Midbrain (tissue), 1 donor: ENCODE data around the gene SHTN1.

ENCODE experiments used
- DNase-seq: peaks from one replicate; lab custom pipeline; 2025; lab: John Stamatoyannopoulos, UW

The SHTN1 gene

DNA sequence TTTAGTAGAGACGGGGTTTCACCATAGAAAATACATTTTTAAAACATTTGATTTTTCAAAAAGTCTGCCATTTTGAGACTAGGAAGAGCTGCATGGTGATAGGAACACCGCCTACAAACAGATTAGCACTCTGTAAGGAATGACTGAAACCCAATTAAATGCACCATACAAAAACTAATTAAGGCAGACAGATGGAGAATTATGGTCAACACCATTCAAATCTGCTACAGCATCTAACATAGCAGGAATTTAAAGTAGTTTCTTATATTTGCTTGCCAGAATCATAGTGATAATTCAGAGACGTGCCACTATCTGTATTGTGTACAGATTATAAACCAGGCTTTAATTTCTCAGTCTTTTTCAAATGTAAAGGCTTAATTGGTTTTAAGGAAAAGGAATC is 87.5 kb downstream of the SHTN1 start:
- DNase-seq, result no peak

DNA sequence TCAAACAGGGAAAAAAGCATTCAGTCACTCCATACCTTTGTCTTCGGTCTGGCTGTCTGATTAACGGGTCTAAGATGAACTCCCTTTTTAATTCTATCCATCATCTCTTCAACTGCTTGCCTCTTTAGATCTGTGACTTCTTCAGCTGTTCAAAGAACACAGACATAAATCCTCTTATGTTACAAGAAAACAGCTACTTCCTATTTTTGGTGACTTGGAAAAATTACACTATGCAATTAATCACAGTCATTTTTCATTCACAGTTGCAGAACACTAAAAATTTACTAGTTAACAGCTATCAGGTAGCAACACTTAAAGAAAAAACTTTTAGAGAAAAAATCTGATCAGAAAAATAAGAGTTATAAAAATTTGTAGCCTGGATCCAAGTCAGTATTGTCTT is 89.6 kb downstream of the SHTN1 start:
- no peak for DNase-seq

DNA sequence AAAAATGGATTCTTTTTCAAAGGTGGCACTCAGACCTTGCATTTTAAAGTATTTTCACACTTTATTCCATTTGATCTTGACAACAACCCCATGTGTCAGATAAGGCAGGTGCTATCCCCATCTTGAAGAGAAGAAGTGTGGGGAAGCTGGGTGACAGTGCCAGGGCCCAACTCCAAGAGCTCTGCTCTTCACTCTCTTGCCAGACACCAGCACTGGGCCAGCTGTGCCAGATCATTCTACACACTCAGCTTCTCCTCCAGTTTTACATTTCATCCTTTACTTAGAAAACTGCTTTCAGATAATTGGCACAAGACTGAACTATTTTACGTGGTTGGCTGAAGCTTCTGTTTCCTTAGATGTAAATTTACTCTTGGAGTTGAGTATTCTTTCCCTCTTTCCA is 91.3 kb downstream of the SHTN1 start:
- no peak for DNase-seq

DNA sequence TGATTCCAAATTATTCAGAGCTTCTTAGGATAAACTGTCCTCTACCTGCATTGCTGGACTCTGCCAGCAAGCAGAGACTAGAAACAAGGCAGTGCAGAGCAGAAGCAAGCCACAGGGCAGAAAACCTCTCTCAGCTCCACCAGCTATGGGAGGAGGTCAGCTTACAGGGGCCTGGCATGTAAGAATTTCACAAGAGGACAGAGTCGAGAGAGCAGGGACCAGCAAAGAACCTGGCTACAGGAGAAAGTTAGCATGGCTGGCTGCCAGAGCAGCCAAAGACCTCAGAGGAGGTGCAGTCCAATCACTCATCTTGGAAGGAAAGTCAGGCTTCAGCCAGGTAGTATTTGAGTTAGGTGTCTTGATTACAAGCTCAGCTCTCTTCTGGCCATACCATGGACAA is 92.8 kb downstream of the SHTN1 start:
- DNase-seq, result no peak

DNA sequence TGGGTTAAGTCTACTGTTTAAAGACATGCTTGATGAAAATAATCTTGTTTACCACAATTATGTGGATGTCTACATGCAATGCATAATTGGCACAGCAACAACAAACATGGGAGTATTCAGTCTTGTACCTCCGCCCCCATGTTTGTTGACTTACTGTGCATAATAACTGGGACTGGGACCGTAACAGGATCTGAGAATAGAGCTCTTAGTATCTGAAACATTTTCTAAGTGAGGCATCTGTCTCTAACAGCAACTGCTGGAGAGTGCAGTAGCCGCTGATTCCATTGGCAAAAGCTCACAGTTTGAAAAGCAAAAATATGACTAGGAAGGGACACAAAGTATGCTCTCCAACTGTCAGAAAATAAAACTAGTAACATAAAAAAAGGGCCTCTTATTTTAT is 94.1 kb downstream of the SHTN1 start:
- DNase-seq, result no peak

DNA sequence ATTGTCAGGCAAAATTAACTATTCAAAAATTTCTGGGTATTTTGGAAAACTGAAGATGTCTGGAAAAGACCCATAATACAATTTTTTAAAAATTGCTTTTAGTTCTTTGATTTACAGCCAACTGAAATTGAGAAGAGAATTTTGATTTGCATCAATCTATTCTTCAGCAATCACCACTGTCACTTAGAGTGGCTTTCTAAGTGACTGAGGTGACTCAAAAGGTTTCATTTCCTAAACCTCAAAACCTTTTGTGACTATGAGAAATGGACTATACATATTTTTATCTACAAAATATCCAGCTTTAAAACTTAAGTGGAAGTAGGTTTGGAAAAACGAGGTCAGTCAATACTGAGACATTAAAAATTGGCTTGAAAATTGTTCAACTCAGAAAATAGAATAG is 95.7 kb downstream of the SHTN1 start:
- DNase-seq, result no peak

DNA sequence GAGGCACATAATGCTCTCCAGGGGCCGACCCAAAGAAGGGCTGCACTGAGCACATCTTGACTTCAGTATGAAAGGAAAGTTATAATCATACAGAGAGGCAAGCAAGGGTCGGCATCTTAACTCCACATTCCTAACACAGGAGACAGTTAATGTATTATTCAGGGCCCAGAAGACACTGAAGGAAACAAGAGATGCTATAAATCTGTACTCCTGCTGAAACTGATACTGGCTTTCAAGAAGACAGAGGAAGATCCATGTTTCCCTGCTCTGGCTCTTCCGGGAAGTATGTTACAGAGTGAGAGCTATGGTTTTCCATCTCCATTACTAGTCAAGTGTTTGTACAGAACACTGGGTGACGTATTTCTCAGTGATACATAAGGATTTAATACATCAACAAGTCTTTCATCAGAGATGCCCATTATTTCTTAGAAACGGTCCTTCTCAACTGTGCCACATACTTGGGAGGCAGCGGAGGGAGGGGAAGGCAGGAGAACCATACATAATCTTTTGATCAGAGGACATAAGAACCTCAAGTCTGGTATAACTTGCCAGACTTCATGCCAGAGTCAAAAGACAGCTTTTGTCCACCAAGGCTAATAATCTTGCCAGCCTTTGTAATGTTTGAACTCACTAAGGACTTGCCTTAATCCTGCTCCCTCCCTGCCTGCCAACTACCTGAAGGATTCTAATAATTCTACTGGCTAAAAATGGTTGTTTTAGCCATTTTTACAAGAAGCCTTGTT is 97.6 kb downstream of the SHTN1 start:
- DNase-seq, result no peak

DNA sequence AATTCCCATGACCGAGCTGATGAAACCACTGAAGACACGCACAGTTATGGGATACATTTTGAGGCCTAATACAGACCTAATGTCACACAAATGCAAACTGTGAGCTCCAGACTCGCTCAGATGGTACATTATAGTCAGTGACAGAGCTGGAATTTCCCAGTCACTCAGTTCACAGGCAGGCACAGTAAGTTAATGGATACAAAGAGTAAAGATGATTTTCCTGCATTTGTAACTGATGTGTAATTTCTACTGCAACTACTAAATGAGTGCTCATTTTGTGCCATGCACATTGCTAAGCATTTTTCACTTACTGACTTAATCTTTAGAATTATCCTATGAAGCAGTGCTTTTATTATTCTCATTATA is 99.2 kb downstream of the SHTN1 start:
- DNase-seq, result no peak

DNA sequence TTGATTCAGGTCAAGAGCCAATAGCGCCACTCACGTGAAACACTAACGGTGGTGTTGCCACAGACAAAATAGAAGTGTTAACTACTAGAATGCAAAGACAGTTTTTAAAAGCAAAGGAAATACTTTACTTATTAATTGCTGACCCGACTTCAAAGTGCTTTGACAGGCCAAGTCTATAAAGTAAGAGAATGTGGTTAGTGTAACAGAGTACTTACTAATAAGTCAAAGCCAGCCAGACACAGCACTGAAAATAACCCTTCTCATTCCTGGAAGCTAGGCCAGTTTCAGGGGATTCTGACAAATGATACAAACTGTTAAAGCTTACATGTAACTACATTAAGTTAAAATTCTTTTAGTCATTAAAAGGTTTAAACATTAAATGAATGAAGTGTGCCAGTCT is 105.4 kb downstream of the SHTN1 start:
- no peak for DNase-seq

DNA sequence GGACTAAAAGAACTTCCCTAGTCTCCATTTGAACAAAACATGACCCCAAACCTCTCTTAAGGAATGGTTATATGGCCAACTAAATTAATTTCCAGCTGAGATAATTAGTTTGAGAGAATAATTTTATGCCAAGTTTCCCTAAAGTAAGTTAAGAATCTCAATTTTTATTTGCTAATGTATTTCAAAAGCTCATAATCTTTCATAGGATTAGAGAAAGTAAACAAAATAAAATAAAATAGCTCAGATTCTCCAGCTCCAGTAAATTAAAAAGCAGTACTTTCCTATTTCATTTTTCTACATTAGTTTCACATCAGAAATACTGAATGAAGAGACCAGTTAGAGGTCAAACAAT is 111.3 kb downstream of the SHTN1 start:
- no peak for DNase-seq

DNA sequence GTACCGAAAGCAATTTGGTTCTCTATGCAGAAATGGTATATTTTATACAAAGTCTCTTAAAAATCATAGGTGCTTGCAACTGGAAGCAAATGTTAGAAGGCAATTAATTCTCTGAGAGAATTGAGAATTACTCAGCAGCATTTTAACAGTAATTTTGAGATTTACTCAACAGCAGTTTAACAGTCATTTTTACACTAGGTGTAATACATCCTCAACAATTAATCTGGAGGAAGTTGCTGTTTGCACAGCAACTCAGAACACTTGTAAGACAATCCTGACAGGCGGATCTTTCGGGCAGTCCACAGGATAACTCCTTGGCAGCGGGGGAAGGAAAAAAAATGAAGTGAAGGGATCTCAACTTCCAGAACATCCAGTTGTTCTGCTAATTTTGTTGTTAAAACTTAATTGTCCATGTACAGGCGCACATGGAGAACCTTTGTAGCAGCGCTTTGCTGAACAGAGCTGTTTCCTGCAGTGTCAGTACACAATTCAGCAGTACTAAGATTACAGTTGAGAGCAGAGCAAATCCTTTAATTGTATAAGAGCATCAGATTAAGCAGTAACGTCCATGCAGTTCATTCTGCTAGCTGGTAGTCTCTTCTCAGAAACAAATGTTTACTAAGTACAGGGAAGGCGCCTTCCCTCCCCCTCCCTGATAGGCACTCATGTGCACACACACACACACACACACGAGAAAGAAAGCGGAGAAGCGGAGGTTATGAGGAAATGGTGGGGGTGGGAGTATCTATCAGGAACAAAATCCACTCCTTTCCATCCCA is 111.9 kb downstream of the SHTN1 start:
- DNase-seq, result no peak

DNA sequence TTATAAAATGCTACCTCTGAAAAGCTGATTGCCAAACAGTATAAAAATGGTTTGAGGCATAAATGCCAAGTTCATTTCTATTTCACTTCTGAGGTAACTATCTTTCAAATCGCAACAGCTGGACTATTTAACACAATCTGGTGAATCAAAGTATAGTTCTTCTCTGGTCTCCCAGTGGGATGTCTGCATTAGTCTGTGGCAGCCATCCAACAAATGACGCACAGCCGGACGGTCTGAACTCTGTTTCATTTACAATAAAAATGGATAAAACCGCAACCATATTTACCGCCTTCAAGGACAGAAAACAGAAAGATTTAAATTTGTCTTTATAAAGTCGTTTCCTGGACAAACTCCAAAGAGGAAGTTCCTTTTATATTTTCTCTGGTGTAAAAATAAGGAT is 113.8 kb downstream of the SHTN1 start:
- DNase-seq, result peak; percentile 17

DNA sequence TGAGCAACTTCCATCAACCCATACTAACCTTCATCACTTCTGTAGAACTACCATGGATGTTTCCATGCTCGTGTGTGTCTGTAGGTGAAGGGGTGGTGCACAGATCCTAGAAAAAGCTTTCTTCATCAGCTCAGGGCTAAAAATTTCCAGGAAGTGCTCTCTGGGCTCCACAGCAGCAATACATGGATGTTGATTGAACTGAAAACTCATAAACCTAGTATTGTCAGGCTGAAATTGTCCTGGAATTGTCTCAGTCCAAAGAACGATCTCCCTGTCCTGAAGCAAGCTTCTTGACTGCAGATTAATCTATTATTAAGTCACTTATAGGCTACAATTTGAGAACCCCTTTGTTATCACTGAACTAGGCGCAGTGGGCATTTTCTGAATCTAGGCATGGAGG is 115.9 kb downstream of the SHTN1 start:
- DNase-seq, result no peak

DNA sequence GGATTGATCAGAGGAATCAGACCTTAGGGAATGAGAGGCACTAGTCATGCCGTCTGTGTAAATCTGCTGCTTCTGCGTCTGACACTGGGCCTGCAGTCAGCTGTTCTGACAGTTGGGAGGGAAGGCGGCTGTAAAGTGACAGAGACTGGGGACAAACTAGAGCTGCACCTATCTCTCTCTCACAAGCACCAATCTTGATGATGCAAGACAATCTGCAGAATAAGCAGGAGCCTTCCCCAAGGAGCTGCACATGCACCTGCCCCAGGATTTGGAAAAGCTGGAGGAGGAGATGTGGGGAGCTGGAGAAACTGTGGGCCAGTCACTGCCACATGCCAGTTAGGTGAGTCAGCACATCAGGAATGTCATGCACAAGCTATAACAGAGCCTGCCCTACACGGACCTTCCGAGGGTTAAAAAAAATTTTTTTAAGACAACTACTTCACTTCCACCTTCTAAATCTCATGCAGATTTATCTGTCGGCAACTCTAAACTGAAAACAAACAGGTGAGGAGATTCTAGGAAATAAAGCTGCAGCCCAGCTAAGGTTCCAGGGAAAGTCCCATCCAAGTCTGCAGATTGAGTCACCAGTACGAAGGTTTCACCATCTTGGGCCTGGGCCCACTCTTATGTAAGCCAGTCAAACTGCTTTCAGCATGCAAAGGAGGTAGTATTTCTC is 116.5 kb downstream of the SHTN1 start:
- no peak for DNase-seq

DNA sequence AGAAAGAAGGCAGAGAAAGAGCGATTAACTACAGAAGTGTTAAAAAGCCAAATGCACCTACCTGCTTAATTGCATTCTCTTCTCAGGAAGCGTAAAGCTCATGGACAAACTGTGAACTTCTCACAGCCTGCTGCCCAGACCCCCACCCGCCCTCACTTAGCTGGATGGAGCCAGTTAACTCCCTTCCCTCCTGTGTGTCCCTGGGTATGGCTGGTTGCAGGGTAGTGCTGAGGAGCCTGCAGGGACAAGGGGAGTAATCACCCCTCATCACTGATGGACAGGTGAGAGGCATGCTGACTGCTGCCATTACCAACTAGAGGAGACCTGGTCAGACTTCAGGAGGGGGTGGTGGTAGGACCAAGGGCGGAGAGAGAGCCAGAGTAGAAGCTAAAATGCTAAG is 118.2 kb downstream of the SHTN1 start:
- no peak for DNase-seq

DNA sequence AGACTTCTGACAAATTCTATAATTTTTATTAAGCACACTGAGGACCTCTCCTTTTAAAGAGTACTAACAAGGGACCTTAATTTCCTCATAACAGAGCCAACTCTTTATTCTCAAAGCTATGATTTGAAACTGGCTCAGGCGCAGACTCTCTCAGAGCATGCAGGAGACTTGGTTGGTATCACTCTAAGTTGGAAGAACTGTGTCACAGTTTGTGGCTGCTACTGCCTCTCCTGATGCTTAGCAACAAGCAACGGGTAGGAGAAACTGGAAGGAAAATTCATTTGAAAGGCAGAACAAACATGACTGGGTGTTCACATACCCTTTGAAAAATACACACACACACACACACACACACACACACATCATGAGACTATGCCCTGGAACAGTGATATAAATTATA is 122.3 kb downstream of the SHTN1 start:
- no peak for DNase-seq

DNA sequence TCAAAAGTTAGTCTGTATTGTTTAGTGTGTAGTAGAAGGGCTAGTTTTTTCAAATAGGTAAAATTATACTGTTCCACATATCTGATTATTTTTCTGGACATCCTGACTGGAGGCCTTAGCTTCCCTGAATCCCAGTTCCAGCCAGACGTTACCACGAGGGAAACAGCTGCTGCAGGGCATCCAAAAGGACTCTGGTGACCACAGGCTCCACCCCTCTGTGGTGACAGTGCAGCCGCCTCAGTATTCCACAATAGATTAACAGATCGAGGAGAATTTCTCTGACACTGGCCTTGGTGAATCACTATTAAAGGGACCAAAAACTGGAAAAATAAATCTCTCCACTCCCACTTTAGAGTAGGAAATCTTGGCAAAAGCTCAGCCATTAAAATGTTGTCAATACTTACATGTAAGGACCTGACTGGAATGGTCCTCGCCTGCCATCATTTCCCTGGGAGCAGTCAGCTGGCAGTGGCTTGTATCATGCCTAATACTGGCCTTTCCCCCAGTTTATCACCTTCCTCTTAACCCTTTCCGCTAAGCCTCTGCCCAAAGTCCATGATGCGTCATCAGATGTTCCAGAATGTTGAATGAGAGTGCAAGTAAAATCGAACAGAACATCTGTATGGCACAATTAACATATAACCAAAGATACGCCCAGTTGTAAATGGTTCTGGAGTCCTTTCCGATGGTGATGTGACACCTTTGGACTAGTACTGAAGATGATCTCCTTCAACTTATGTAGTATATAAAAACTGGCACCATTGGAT is 124.1 kb downstream of the SHTN1 start:
- DNase-seq, result peak; percentile 29

DNA sequence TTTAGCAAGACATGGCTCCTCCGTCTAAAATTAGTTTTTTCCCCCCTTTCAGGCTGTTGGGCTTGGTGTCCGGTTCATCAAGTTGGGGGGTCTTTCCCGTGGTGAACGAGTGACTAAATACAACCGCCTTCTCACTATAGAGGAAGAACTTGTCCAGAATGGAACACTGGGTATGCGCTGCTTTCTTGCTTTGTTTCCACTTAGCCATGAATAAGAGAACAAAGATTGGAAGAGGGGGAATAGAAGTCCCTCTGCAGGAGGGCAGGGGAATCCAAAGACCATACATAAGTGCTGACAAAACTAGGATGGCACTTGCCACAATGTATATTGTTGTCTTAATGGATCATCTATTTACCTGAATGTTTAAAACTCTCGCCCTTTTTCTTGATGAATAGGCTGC is 125.2 kb downstream of the SHTN1 start:
- DNase-seq, result no peak

DNA sequence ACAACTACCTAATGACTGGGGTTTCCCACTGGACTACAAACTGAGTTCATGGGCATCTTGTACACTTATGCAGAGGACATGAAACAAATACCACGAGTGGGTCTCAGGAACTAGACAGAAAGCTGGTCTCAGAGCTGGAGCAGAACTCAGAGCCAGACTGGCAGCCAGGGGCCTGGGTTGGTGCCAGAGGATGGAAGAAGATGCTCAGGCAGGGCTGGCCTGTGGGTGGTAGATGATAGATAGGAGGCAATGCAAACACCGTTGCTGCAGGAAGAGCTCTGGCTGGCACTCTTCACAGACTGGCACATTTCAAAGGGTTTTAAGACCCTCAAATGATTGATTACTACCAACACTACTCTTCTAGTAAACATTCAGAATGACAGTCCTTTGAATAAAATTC is 126.9 kb downstream of the SHTN1 start:
- DNase-seq, result no peak

DNA sequence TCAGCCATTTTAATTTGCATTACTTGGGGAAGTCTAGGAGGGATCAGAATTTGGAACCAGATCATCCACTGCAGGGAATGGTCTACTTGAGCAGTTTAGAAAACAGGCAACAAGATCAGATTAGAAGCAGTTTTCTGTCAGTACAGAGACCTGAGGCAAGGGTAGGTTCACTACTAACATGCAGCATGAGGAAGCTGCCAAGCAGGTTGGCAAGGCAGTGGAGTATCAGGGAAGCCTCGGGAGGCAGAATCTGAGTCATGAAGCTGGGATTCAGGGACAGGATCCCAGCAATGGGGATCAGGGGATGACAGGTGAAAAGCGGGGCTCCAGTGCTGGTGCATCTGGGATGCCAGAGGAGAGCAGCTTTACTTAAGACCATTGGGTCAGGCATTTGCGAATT is 127.6 kb downstream of the SHTN1 start:
- no peak for DNase-seq

DNA sequence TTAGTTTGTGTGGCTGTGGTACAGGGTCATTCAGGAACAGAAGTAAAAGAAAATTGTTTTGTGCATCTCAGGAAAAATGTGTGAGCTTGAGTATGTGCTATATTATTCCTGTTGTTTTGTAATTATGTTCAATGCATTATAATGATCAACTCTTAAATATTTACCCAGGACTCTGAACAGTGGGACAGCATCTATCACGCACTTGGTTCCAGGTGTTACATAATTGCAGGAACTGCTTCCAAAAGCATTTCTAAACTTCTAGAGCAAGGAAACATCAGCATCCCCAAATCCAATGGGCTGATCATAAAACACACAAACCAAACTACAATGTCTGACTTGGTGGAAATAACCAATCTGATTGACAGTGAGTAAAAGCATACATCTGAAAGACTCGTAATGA is 129.1 kb downstream of the SHTN1 start:
- DNase-seq, result no peak

DNA sequence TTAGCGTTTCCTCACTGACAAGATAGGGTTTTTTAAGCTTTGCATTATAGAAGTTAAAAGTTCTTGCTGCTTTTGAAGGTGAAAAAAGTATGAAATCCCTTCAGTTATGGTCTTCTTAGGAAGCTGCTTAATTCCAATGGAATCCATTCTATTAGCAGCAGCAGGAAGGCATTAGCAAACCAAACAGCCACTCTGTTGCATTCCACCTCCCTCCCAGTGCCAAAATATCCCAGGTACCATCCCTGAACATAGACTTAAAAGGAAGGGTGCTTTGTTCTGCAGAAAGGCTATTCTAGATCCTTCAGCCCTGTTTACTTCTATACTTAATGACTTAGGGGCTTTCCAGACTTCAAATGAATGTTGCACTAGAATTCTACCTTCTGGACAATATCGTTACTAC is 131.9 kb downstream of the SHTN1 start:
- no peak for DNase-seq

DNA sequence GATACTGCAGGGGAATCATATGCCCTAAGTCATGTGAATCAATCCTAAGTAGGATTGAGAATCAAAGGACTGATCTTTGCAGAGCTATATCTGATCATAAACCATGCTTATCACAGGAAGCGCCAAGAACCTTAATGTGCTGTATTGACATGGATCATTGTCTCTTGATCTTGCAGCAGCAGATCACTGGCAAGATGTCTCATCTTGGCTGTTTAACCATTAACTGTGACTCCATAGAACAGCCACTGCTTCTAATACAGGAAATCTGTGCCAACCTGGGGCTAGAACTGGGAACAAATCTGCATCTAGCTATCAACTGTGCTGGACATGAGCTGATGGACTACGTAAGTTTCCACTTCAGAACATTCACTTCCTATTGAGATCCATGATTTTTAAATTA is 134.0 kb downstream of the SHTN1 start:
- no peak for DNase-seq
